Stimulated activated CD8-positive, alpha-beta memory T cell treated with anti-CD3 and anti-CD28 coated beads, Interleukin-15, amount 100 ng/mL, for 48 hours (primary cell): ENCODE data around the gene TMTC4.
"Not testable (repeated sequence)": the region's sequence is repeated elsewhere in the genome, so short reads cannot be mapped to it uniquely, and the experiment has no call there.

Experiments used
- DNase-seq, 2 donors: peaks; one replicate each; pipeline ENCODE4 v3.0.0-alpha.2; 2020; ENCODE audit warnings: low read depth in 2 of 2

TMTC4 gene

GRCh38 chr13:100627120-100627519, 47.5 kb downstream of the TMTC4 start:
- no peak for DNase-seq

- DNase-seq, result no peak
Observed at GRCh38 chr13:100625447-100625846, 49.1 kb downstream of the TMTC4 start.

- no peak for DNase-seq
Observed at GRCh38 chr13:100620792-100621191, 53.8 kb downstream of the TMTC4 start.

- DNase-seq, result no peak
Observed at GRCh38 chr13:100619940-100620339, 54.7 kb downstream of the TMTC4 start.

- DNase-seq, result not testable (repeated sequence)
Observed at GRCh38 chr13:100618897-100619296, 55.7 kb downstream of the TMTC4 start.

GRCh38 chr13:100613031-100613430, 61.6 kb downstream of the TMTC4 start:
- DNase-seq, result no peak

GRCh38 chr13:100611678-100612492, 62.7 kb downstream of the TMTC4 start:
- DNase-seq, result no peak

- no peak for DNase-seq
Observed at GRCh38 chr13:100610391-100611347, 63.9 kb downstream of the TMTC4 start.

GRCh38 chr13:100608906-100609305, 65.7 kb downstream of the TMTC4 start:
- no peak for DNase-seq

GRCh38 chr13:100608489-100608888, 66.1 kb downstream of the TMTC4 start:
- DNase-seq, result no peak

- DNase-seq, result no peak
Observed at GRCh38 chr13:100604918-100605710, 69.5 kb downstream of the TMTC4 start.

- no peak for DNase-seq
Observed at GRCh38 chr13:100602493-100603111, 72.0 kb downstream of the TMTC4 start.

GRCh38 chr13:100601716-100602115, 72.9 kb downstream of the TMTC4 start:
- no peak for DNase-seq

GRCh38 chr13:100600915-100601314, 73.7 kb downstream of the TMTC4 start:
- DNase-seq, result no peak

GRCh38 chr13:100600461-100600860, 74.1 kb downstream of the TMTC4 start:
- no peak for DNase-seq

GRCh38 chr13:100597253-100597652, 77.3 kb downstream of the TMTC4 start:
- no peak for DNase-seq

- no peak for DNase-seq
Observed at GRCh38 chr13:100596516-100596915, 78.1 kb downstream of the TMTC4 start.

GRCh38 chr13:100594731-100595130, 79.9 kb downstream of the TMTC4 start:
- no peak for DNase-seq

- DNase-seq, result no peak
Observed at GRCh38 chr13:100594255-100594654, 80.3 kb downstream of the TMTC4 start.

GRCh38 chr13:100589178-100589725, 85.3 kb downstream of the TMTC4 start:
- DNase-seq, result no peak
